GM19468 (cell line): ENCODE measurements around the gene GNB1L.
"Not testable (repeated sequence)": the region's sequence is repeated elsewhere in the genome, so short reads cannot be mapped to it uniquely, and the experiment has no call there.

Experiments
- ATAC-seq: cut with Tn5 transposase; IDR thresholded peaks from one replicate; pipeline ENCODE4 v1.9.1; 2021; ENCODE audit warnings: mild to moderate bottlenecking, moderate library complexity, moderate number of reproducible peaks; ENCODE audit not compliant: unreplicated experiment; ENCODE audit errors: extremely low read depth

The GNB1L gene

GRCh38 chr22:19890502-19891316, 36.0 kb upstream of the GNB1L start:
- ATAC-seq, result no peak

GRCh38 chr22:19889951-19890350, 35.3 kb upstream of the GNB1L start:
- ATAC-seq, result no peak

GRCh38 chr22:19888131-19888746, 33.6 kb upstream of the GNB1L start:
- ATAC-seq, result no peak

- no peak for ATAC-seq
These were observed 32.7 kb upstream of the GNB1L start for GRCh38 chr22:19887256-19887985.

GRCh38 chr22:19886605-19887255, 32.1 kb upstream of the GNB1L start:
- ATAC-seq, result no peak

GRCh38 chr22:19885841-19886592, 31.3 kb upstream of the GNB1L start:
- no peak for ATAC-seq

- ATAC-seq, result no peak
These were observed 30.5 kb upstream of the GNB1L start for GRCh38 chr22:19884954-19885751.

- ATAC-seq, result no peak
These were observed 29.7 kb upstream of the GNB1L start for GRCh38 chr22:19884161-19884953.

GRCh38 chr22:19883446-19883845, 28.8 kb upstream of the GNB1L start:
- not testable (repeated sequence) for ATAC-seq

GRCh38 chr22:19882446-19883381, 28.0 kb upstream of the GNB1L start:
- no peak for ATAC-seq

- ATAC-seq, result no peak
These were observed 26.3 kb upstream of the GNB1L start for GRCh38 chr22:19880786-19881569.

- ATAC-seq, result no peak
These were observed 25.5 kb upstream of the GNB1L start for GRCh38 chr22:19879992-19880785.

- no peak for ATAC-seq
These were observed 24.9 kb upstream of the GNB1L start for GRCh38 chr22:19879643-19879991.

- ATAC-seq, result no peak
These were observed 24.5 kb upstream of the GNB1L start for GRCh38 chr22:19879246-19879570.

GRCh38 chr22:19878461-19879245, 24.0 kb upstream of the GNB1L start:
- no peak for ATAC-seq
